Measurements from ENCODE around the gene BTBD2. TPM values are rescaled to one million over a fixed set of nuclear protein-coding genes. Genes with fewer than 3 reads are reported as not detected.

The BTBD2 gene
- total and polyA plus RNA-seq, 2 of the 13 experiments (the other 11 are each of a cell fraction or from before 2014, with no cell fraction given) = 28.1 to 45.3 TPM

- TF ChIP-seq TBX2 (CRISPR knock-in tag; IDR thresholded peaks at IDR 0.05; ENCODE audit: borderline replicate concordance) (0 out of 2 replicates have a peak, but pooled peaks have one; percentile 53), JUN (CRISPR knock-in tag; IDR thresholded peaks at IDR 0.05) (no peak), ZNF101 (CRISPR knock-in tag; IDR thresholded peaks at IDR 0.05; ENCODE audit: borderline replicate concordance, low read depth) (no peak), HNRNPLL (IDR thresholded peaks at IDR 0.05; ENCODE audit: low read depth, low read length, poor library complexity, severe bottlenecking) (peak; percentile 90), ZNF12 (CRISPR knock-in tag; IDR thresholded peaks at IDR 0.05) (no peak; the same call in 1 of the 2 replicates), FOXM1 (CRISPR knock-in tag; IDR thresholded peaks at IDR 0.05) (no peak), RNF2 (conservative IDR thresholded peaks at IDR 0.05; ENCODE audit: low read depth) (no peak), ONECUT2 (CRISPR knock-in tag; IDR thresholded peaks at IDR 0.05) (no peak), ATF3 (CRISPR knock-in tag; IDR thresholded peaks at IDR 0.05) (no peak), MIXL1 (CRISPR knock-in tag; IDR thresholded peaks at IDR 0.05) (no peak), ZNF556 (CRISPR knock-in tag; IDR thresholded peaks at IDR 0.05; ENCODE audit: borderline replicate concordance) (no peak), TSC22D2 (CRISPR knock-in tag; IDR thresholded peaks at IDR 0.05; ENCODE audit: borderline replicate concordance) (no peak), HCFC1 (IDR thresholded peaks at IDR 0.05; ENCODE audit: low read depth, low read length) (no peak), ZMYM3 (CRISPR knock-in tag; IDR thresholded peaks at IDR 0.05) (no peak), ZEB1 (IDR thresholded peaks at IDR 0.05; ENCODE audit: insufficient replicate concordance, low read depth) (no peak), CEBPB (IDR thresholded peaks at IDR 0.05; ENCODE audit: borderline replicate concordance, low read depth, low read length) (no peak), HMGA1 (CRISPR knock-in tag; conservative IDR thresholded peaks at IDR 0.05) (no peak), ZNF234 (CRISPR knock-in tag; conservative IDR thresholded peaks at IDR 0.05) (no peak), ZNF280B (CRISPR knock-in tag; IDR thresholded peaks at IDR 0.05; ENCODE audit: borderline replicate concordance) (0 out of 2 replicates have a peak, but pooled peaks have one; percentile 22), TRIM24 (CRISPR knock-in tag; IDR thresholded peaks at IDR 0.05) (no peak), MTF2 (CRISPR knock-in tag; IDR thresholded peaks at IDR 0.05; ENCODE audit: borderline replicate concordance) (no peak)
- TF ChIP-seq, protein P1, sequence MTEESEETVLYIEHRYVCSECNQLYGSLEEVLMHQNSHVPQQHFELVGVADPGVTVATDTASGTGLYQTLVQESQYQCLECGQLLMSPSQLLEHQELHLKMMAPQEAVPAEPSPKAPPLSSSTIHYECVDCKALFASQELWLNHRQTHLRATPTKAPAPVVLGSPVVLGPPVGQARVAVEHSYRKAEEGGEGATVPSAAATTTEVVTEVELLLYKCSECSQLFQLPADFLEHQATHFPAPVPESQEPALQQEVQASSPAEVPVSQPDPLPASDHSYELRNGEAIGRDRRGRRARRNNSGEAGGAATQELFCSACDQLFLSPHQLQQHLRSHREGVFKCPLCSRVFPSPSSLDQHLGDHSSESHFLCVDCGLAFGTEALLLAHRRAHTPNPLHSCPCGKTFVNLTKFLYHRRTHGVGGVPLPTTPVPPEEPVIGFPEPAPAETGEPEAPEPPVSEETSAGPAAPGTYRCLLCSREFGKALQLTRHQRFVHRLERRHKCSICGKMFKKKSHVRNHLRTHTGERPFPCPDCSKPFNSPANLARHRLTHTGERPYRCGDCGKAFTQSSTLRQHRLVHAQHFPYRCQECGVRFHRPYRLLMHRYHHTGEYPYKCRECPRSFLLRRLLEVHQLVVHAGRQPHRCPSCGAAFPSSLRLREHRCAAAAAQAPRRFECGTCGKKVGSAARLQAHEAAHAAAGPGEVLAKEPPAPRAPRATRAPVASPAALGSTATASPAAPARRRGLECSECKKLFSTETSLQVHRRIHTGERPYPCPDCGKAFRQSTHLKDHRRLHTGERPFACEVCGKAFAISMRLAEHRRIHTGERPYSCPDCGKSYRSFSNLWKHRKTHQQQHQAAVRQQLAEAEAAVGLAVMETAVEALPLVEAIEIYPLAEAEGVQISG (CRISPR knock-in tag; IDR thresholded peaks at IDR 0.05) = peak; percentile 50; the same call in 1 of the 2 replicates
- TF ChIP-seq, protein P2, sequence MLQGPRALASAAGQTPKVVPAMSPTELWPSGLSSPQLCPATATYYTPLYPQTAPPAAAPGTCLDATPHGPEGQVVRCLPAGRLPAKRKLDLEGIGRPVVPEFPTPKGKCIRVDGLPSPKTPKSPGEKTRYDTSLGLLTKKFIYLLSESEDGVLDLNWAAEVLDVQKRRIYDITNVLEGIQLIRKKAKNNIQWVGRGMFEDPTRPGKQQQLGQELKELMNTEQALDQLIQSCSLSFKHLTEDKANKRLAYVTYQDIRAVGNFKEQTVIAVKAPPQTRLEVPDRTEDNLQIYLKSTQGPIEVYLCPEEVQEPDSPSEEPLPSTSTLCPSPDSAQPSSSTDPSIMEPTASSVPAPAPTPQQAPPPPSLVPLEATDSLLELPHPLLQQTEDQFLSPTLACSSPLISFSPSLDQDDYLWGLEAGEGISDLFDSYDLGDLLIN (CRISPR knock-in tag; IDR thresholded peaks at IDR 0.05; ENCODE audit: borderline replicate concordance) = no peak
Observed at GRCh38 chr19:1942078-1942933, 73.2 kb downstream of the BTBD2 start (continued).

Data from HepG2 (cell line).